Activated CD4-positive, CD25-positive, alpha-beta regulatory T cell (primary cell): Measurements from ENCODE around the gene C8B.

ENCODE experiments used
- DNase-seq, 4 experiments: peaks; one replicate each; lab custom pipeline; 2025; lab: John Stamatoyannopoulos, UW

Gene C8B

DNA sequence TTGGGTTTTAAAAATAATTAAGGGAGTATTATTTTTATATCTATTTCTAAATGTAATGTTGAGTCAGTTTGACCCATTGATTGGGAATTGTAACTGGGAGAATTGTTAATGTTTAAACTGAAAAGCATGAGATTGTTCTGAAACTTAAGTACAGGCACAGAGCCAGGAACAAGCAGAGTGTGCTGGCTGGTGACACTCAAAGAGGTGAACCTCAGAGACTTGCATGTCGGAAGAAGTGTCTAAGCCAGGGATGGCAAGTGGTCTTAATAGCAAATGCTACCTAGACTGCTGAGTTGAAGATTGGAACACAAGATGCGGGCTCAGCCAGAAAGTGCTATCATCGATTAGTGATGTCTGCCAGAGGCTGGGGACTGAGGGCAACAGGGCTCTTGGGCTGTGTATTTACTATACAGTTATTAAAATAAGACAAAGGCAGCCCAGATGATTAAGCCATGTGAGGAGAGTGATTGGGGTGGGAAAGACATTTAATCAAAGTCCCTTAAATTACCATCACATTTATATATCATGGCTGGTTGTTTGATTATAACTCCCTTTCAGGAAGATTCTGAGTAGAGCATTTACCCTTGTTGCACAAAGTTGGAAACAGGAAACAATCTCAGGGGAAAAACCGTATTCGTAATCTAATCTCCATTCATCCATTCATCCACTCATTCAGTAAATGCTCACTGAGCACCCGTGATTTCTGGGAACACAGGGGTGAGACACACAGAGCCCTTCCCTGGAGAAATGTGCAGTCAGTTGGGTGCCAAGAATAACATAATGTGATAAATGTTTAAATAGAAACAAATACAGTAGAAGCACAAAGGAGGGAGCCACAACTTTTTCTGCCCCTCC, 68.4 kb downstream of the C8B start:
- no peak for DNase-seq

DNA sequence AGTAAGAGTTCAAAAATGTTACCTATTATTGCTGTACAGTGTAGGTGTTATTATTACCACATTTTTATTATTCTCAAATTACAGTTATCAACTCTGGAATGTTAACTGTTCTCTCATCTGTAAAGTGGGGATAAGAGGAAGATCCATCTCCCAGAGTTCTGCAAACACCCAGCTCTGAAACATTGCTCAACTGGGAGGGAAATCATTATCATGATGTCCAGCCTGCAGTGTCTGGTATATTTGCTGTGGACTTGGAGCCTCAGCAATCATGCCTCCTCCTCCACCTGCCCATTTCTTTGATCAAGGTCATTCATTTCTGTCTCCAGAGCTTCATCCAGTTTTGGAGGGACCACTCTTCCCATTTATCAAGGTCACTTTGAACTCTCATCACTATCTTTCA, 71.8 kb downstream of the C8B start:
- DNase-seq: no peak

DNA sequence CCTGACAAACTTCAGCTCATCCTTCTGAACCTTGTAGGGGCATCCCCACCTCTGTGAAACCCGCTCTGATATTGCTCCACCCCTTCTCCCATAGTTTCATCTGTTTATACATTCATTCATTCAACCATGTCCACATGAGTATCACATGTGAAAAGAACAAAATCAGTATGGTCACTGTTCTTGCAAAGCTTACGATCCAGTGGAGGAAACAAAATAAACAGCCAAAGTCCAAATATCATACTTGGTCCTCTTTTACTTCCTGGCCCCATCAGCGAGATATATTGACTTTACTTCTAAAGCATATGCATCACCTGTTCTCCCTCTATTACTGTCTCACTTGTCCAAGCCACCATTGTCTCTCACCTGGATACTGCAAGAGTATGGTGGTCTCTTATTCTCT, 75.6 kb downstream of the C8B start:
- no peak for DNase-seq

DNA sequence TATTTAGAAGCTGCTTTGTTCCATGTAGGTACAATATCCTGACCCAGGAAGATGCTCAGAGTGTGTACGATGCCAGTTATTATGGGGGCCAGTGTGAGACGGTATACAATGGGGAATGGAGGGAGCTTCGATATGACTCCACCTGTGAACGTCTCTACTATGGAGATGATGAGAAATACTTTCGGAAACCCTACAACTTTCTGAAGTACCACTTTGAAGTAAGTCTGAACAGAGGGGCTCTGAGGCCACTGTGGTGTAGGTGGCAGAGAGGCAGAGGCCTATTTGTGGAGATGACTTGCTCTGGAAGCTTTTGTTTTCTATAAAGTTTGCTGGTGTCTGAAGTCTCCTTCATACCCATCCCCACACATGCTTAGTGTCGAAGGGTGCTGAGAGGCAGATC, 84.4 kb downstream of the C8B start:
- no peak for DNase-seq

DNA sequence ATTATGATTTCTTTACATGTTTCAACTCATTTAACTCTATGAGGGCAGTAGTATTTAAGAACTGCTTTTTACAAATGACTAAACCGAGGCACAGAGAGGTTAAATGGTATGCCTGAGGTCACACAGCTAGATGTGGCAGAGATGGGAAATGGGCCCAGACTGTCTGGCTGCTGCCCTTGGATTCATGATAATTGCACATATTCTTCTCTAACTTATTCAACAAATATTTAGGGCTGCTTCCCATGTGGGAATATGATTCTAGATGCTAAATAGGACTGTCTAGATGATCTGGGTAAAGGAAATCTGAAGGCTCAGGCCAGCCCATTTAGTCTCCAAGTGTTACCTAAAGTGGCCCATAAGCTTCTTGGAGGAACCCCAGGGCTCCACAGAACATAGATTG, 85.0 kb downstream of the C8B start:
- no peak for DNase-seq
